ENCODE results near the gene DRAP1. TPM values are rescaled to one million over a fixed set of nuclear protein-coding genes. Genes with fewer than 3 reads are reported as not detected.
A peak's percentile ranks its signal among the peaks of the same experiment; 100 is the strongest.

Gene DRAP1
- total RNA-seq, 4 donors from 2014 or later = 32.6 to 112 (median 57.5) TPM

- TF ChIP-seq POLR2A (IDR thresholded peaks at IDR 0.05) = no peak
- TF ChIP-seq, protein P1, sequence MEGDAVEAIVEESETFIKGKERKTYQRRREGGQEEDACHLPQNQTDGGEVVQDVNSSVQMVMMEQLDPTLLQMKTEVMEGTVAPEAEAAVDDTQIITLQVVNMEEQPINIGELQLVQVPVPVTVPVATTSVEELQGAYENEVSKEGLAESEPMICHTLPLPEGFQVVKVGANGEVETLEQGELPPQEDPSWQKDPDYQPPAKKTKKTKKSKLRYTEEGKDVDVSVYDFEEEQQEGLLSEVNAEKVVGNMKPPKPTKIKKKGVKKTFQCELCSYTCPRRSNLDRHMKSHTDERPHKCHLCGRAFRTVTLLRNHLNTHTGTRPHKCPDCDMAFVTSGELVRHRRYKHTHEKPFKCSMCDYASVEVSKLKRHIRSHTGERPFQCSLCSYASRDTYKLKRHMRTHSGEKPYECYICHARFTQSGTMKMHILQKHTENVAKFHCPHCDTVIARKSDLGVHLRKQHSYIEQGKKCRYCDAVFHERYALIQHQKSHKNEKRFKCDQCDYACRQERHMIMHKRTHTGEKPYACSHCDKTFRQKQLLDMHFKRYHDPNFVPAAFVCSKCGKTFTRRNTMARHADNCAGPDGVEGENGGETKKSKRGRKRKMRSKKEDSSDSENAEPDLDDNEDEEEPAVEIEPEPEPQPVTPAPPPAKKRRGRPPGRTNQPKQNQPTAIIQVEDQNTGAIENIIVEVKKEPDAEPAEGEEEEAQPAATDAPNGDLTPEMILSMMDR (IDR thresholded peaks at IDR 0.05) = no peak
- Histone ChIP-seq H3K9me3 (no peaks in the 10 kb centered on the region), H3K4me3 (peak overlapping the region; percentile 41 to 68 (median 57)), H3K4me1 (peaks cover 10 to 22% (median 15%) of the 10 kb centered on the region in 4 donors), H3K36me3 (no peaks in the 10 kb centered on the region), H3K27ac (peak overlapping the region; percentile 16 to 62 (median 52)), H3K27me3 (peaks cover 0 to 5% of the 10 kb centered on the region in 2 donors)
- DNase-seq = peak in 2 of 3 donors; percentile 79
Observed at GRCh38 chr11:65899356-65900124, 19.7 kb upstream of the DRAP1 start.

DNA sequence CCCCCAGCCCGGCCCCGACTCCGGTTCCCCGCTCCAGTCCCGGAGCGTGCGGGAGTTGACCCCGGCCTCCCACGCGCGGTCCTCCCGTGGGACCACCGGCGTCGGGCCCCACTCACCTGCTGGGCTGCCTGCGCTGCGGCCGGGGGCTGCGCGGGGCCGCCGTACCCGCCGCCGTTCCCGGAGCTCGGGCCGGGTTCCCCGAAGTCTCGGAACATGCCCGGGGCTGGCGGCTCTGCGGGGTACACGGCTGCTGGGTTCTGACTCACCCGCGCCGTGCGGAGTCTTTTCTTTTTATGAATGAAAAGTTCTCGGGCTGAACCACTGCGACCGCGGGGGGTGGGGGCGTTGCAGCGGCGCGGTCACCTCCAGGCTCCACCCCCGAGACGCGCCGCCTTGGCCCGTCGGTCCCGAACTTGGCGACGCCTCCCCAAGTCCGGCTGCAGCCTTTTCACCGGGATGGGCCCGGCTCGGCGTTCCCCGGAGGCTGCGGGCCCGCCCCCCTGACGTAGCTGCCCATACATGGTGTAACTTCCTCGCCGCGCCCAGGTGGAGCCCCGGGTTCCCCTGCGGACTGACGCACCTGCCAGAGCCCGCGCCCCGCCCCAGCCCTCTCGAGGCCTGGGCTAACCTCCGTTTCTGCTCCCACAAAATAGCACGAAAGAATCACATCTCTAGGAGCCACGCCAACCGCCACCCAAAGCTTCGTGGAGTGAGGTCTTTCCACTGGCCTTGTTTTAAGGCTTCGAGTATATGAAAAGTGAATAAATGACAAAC, 18.9 kb upstream of the DRAP1 start, which contains the start of gene FOSL1:
TSS of gene FOSL1 (minus strand) at position 264 of the 774 bp plus-strand sequence. CDS start at position 215, 49 bp downstream.
- no peaks in the 10 kb centered on the region for H3K9me3 ChIP-seq
- peaks cover 0 to 5% of the 10 kb centered on the region in 2 donors for H3K27me3 ChIP-seq
- H3K36me3 ChIP-seq = no peaks in the 10 kb centered on the region
- H3K4me1 ChIP-seq = peaks cover 10 to 22% (median 15%) of the 10 kb centered on the region in 4 donors
- peak; percentile 90 to 98 (median 97) for DNase-seq
- H3K4me3 ChIP-seq = peak within 1 kb of the TSS; percentile 41 to 68 (median 57)
- peak within 1 kb of the TSS; percentile 16 to 62 (median 52) for H3K27ac ChIP-seq
- TF ChIP-seq POLR2A (IDR thresholded peaks at IDR 0.05) = peak; percentile 56 to 60
- TF ChIP-seq, protein P1 (IDR thresholded peaks at IDR 0.05) = no peak

- Histone ChIP-seq H3K9me3 (no peaks in the 10 kb centered on the region), H3K4me3 (peak overlapping the region in 3 of 4 donors; percentile 41 to 68 (median 57)), H3K27ac (peak overlapping the region in 3 of 4 donors; percentile 46 to 62 (median 59)), H3K27me3 (peaks cover 0 to 5% of the 10 kb centered on the region in 2 donors), H3K36me3 (no peaks in the 10 kb centered on the region), H3K4me1 (peaks cover 10 to 22% (median 15%) of the 10 kb centered on the region in 4 donors)
- no peak for DNase-seq
- TF ChIP-seq POLR2A (IDR thresholded peaks at IDR 0.05) = no peak
- TF ChIP-seq, protein P1 (IDR thresholded peaks at IDR 0.05) = no peak
Observed at GRCh38 chr11:65900899-65901180, 18.4 kb upstream of the DRAP1 start.

- TF ChIP-seq, protein P1 (IDR thresholded peaks at IDR 0.05) = no peak
- no peak for TF ChIP-seq POLR2A (IDR thresholded peaks at IDR 0.05)
- Histone ChIP-seq H3K36me3 (no peaks in the 10 kb centered on the region), H3K27me3 (peaks cover 0 to 5% of the 10 kb centered on the region in 2 donors), H3K4me3 (no peak overlapping the region), H3K4me1 (peaks cover 10 to 22% (median 15%) of the 10 kb centered on the region in 4 donors), H3K9me3 (no peaks in the 10 kb centered on the region), H3K27ac (no peak overlapping the region)
- DNase-seq = no peak
Observed at GRCh38 chr11:65903068-65903481, 16.2 kb upstream of the DRAP1 start.

- no peak overlapping the region for H3K4me3 ChIP-seq
- TF ChIP-seq, protein P1 (IDR thresholded peaks at IDR 0.05) = no peak
- no peak for TF ChIP-seq POLR2A (IDR thresholded peaks at IDR 0.05)
- H3K4me1 ChIP-seq = peaks cover 10 to 21% (median 15%) of the 10 kb centered on the region in 4 donors
- no peaks in the 10 kb centered on the region for H3K9me3 ChIP-seq
- no peak for DNase-seq
- peaks cover 0 to 5% of the 10 kb centered on the region in 2 donors for H3K27me3 ChIP-seq
- no peak overlapping the region for H3K27ac ChIP-seq
- no peaks in the 10 kb centered on the region for H3K36me3 ChIP-seq
Observed at GRCh38 chr11:65903715-65904114, 15.5 kb upstream of the DRAP1 start.
